NCI-H2227 (cell line): ENCODE results near the gene IFNL2.

Experiments used
- DNase-seq: peaks from one replicate; lab custom pipeline; 2025; ENCODE audit not compliant: unreplicated experiment; lab: John Stamatoyannopoulos, UW

IFNL2 gene

GRCh38 chr19:39316627-39317321 is 48.6 kb downstream of the IFNL2 start:
- DNase-seq = no peak

DNA sequence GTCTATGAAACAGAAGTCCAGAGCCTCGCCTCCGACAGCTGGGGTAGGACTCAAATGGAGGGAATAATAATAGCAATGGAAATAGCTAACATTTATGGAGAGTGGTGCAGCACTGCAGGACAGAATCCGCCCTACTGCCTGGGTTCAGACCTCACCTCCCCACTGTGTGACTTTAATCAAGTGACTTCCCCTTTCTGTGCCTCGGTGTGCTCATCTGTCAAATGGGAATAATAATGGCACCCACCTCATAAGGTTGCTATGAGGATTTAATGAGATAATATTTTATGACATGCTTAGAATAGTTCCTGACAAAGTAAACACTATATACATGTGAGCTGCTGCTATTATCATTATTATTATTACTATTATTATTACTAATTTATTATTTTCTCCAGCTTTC is 49.3 kb downstream of the IFNL2 start:
- no peak for DNase-seq

DNA sequence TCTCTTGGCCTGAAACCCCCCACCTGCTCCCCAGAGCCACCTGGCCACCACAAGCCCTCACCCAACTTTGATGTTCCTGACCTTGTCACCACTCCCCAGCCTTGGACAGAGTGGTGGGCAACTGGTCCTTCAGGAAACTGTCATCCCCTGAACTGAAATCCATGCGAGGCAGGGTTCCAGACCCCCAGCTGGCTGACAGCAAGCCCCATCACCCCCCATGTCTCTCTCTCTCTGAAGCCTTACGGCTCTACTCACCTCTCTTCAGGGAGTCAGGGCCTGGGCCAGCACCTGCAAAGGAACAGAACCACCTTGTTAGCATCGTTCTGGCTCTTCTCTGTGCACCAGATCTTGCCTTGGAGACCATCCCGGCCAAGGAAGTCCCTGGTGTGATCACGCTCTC is 49.9 kb downstream of the IFNL2 start:
- no peak for DNase-seq

DNA sequence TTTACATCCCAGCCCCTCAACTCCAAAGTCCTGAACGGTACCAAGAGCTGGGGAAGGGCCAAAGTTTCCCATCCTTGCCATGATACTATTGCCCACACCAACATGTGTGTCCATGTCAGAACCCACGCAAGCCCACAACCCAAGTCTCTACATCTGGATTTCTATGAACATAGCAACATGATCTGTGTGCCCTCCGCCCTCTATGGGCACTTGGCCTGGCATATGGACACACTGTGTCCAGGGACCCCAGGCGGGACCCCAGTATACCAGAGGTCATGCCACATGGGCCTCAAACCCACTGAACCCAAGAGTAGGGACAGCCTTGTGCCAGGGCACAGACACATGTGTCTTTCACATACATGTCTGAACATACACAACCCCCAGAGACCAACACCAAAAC is 50.5 kb downstream of the IFNL2 start:
- DNase-seq = no peak

GRCh38 chr19:39319098-39319891 is 51.1 kb downstream of the IFNL2 start:
- no peak for DNase-seq
